GM18502 (cell line): Measurements from ENCODE around the gene TRABD.
A peak's percentile ranks its signal among the peaks of the same experiment; 100 is the strongest.

Source experiments
- ATAC-seq: cut with Tn5 transposase; IDR thresholded peaks from one replicate; pipeline ENCODE4 v1.9.1; 2021; ENCODE audit warnings: mild to moderate bottlenecking; ENCODE audit not compliant: unreplicated experiment, poor library complexity

Gene TRABD

GRCh38 chr22:50184902-50185374, 775 bp upstream of the TRABD start:
- no peak for ATAC-seq

- ATAC-seq: no peak
Observed at GRCh38 chr22:50186181-50186714, 535 bp downstream of the TRABD start.

- ATAC-seq: no peak
Observed at GRCh38 chr22:50186761-50187523, 1.2 kb downstream of the TRABD start.

- no peak for ATAC-seq
Observed at GRCh38 chr22:50188356-50188755, 2.6 kb downstream of the TRABD start.

GRCh38 chr22:50189184-50189848, 3.6 kb downstream of the TRABD start:
- no peak for ATAC-seq

- ATAC-seq: peak; percentile 1
Observed at GRCh38 chr22:50189849-50190181, 4.1 kb downstream of the TRABD start.

GRCh38 chr22:50190182-50190940, 4.6 kb downstream of the TRABD start:
- peak; percentile 44 for ATAC-seq

GRCh38 chr22:50190941-50191741, 5.4 kb downstream of the TRABD start:
- peak; percentile 37 for ATAC-seq

- ATAC-seq: no peak
Observed at GRCh38 chr22:50192436-50193204, 6.9 kb downstream of the TRABD start.

GRCh38 chr22:50193621-50194020, 7.9 kb downstream of the TRABD start:
- ATAC-seq: no peak

GRCh38 chr22:50194037-50194805, 8.5 kb downstream of the TRABD start:
- no peak for ATAC-seq

GRCh38 chr22:50196256-50196655, 10.5 kb downstream of the TRABD start:
- ATAC-seq: no peak

GRCh38 chr22:50197000-50197800, 11.5 kb downstream of the TRABD start:
- no peak for ATAC-seq

GRCh38 chr22:50197856-50198623, 12.3 kb downstream of the TRABD start:
- ATAC-seq: no peak

- ATAC-seq: no peak
Observed at GRCh38 chr22:50198624-50199017, 12.9 kb downstream of the TRABD start.

GRCh38 chr22:50199251-50199721, 13.6 kb downstream of the TRABD start:
- ATAC-seq: no peak
